NCI-H1092 (cell line): ENCODE results near the gene TM6SF1.

Source experiments
- DNase-seq: peaks from one replicate; lab custom pipeline; 2025; lab: John Stamatoyannopoulos, UW

Gene TM6SF1

DNA sequence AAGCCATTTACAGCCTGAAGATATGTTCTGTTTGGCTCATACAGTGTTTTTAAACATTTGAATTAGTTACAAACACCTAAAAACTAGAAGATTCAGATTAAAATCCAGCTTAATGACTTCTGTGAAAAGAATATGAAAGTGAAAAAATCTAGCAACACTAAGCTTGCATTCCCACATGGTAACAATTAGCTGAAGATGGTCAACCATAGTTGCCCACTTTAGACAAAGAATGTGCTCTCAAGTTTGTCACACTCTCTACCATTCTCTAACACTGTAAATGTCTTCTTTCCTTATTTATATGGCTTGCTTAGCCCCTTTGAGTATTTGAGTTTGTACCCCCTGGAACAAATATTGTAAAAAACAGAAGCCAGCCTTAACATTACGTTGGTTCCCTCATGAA, 67.4 kb downstream of the TM6SF1 start:
- DNase-seq, result no peak

DNA sequence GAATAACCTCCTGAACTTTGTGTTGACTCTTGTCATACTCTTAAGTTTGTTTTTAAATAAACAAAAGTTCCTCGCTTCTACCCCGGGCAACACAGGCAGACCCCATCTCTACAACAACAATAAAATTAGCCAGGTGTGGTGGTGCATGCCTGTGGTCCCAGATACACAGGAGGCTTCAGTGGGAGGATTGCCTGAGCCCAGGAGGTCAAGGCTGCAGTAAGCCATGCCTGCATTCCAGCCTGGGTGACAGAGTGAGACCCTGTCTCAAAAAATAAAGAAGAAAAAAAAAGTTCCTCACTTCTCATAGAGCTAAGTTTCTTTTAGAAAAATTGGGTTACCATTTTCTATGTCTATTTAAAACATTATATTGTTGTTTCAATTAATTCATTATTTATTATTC, 70.9 kb downstream of the TM6SF1 start:
- no peak for DNase-seq

DNA sequence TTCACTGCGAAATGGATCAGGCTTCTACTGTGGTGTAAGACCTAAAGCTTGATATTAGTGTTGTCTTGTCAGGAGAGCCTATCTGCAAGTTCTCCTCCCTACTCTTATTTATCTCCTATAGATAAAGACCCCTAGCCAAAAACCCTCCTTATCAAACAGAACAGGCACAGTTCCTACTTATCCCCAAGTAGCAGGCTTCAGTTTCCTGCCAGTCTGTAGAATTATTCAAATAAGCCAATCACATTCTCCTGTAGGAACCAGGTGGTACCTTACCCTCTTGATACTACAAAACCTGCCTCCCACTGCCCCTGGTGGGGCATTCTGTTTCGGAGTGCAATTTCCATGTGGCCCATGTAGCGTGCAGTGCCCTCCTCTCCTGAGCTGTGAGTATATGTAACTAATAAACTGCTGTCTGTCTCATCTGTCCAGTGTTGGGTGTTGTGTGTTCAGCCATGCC, 71.5 kb downstream of the TM6SF1 start:
- DNase-seq, result no peak

DNA sequence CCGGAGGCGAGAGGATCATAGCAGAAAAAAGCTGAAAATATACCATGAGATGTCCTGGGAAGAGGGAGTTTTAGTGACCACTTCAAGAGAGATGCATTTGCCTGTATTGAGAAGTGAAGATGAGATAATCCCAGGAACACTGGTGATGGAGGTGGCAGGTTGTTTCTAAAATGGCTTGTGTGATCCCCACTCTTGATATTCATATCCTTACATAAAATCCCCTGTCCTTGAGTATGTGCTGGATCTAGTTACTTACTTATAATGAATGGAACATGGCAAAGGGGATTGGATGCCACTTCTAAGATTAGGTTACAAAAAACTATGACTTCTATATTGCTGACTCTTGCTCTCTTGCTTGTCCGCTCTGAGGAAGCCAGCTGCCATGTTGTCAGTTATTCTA, 78.1 kb downstream of the TM6SF1 start:
- DNase-seq, result no peak
